Measurements from ENCODE around the gene PRM2.

The PRM2 gene

GRCh38 chr16:11234884-11235702 lies 41.2 kb downstream of the PRM2 start:
- ChIA-PET POLR2A (no interaction called here), CTCF (interaction anchor here (1.0 kb wide), 1 partner anchor 19 kb away, joined by 3 read pairs; no protein-coding TSS in a partner anchor)
- DNase-seq (ENCODE audit: low read depth, low spot score) = no peak
- no peak for TF ChIP-seq CTCF (IDR thresholded peaks at IDR 0.05; ENCODE audit: insufficient read depth, low read length, missing control alignments)
- no peak overlapping the region for H3K4me3 ChIP-seq (ENCODE audit: low read depth, low read length)

- no peak overlapping the region for H3K4me3 ChIP-seq (ENCODE audit: low read depth, low read length)
- POLR2A ChIA-PET = no interaction called here
- TF ChIP-seq CTCF (IDR thresholded peaks at IDR 0.05; ENCODE audit: insufficient read depth, low read length, missing control alignments) = no peak
- CTCF ChIA-PET = no interaction called here
- no peak for DNase-seq (ENCODE audit: low read depth, low spot score)
Observed at GRCh38 chr16:11233727-11234376, 42.4 kb downstream of the PRM2 start.

- ChIA-PET POLR2A (no interaction called here), CTCF (no interaction called here)
- no peak for TF ChIP-seq CTCF (IDR thresholded peaks at IDR 0.05; ENCODE audit: insufficient read depth, low read length, missing control alignments)
- no peak for DNase-seq (ENCODE audit: low read depth, low spot score)
- H3K4me3 ChIP-seq (ENCODE audit: low read depth, low read length) = no peak overlapping the region
Observed at GRCh38 chr16:11232852-11233726, 43.2 kb downstream of the PRM2 start.

- H3K4me3 ChIP-seq (ENCODE audit: low read depth, low read length) = no peak overlapping the region
- TF ChIP-seq CTCF (IDR thresholded peaks at IDR 0.05; ENCODE audit: insufficient read depth, low read length, missing control alignments) = no peak
- CTCF ChIA-PET = no interaction called here
- POLR2A ChIA-PET = no interaction called here
- no peak for DNase-seq (ENCODE audit: low read depth, low spot score)
Observed at GRCh38 chr16:11232302-11232851, 43.9 kb downstream of the PRM2 start.

- POLR2A ChIA-PET = no interaction called here
- DNase-seq (ENCODE audit: low read depth, low spot score) = no peak
- CTCF ChIA-PET = interaction anchor here (1.1 kb wide), 1 partner anchor 21 kb away, joined by 3 read pairs; no protein-coding TSS in a partner anchor
- no peak overlapping the region for H3K4me3 ChIP-seq (ENCODE audit: low read depth, low read length)
- no peak for TF ChIP-seq CTCF (IDR thresholded peaks at IDR 0.05; ENCODE audit: insufficient read depth, low read length, missing control alignments)
Observed at GRCh38 chr16:11231367-11231970, 44.8 kb downstream of the PRM2 start.

All from AG04449 (cell line).